A673 (cell line): ENCODE measurements around the gene PES1.
A peak's percentile ranks its signal among the peaks of the same experiment; 100 is the strongest.

Experiments
- CTCF ChIP-seq: fragments of 300-800, 200-600 bp; sonication (generic); conservative IDR thresholded peaks from 2 replicates; pipeline ENCODE4 v1.5.1; 2017; ENCODE audit warnings: low read depth, mild to moderate bottlenecking, antibody characterized with exemption, low read length, moderate library complexity, mixed read lengths
- EZH2 ChIP-seq: fragments of 200-600 bp; sonication (generic); IDR thresholded peaks from 2 replicates; pipeline ENCODE4 v1.6.1; 2017; ENCODE audit warnings: borderline replicate concordance, low read depth, mild to moderate bottlenecking, mixed read lengths, antibody characterized with exemption, low read length; ENCODE audit not compliant: poor library complexity, severe bottlenecking

- TF ChIP-seq CTCF (peak; percentile 86), EZH2 (no peak)
These were observed 13.9 kb upstream of the PES1 start for GRCh38 chr22:30605449-30606110.
